K562 (cell line): ENCODE measurements around the gene CERS1. TPM values are rescaled to one million over a fixed set of nuclear protein-coding genes. Genes with fewer than 3 reads are reported as not detected.

Source experiments
- ATAC-seq: fragments of 200-7000 bp; cut with Tn5 transposase; 3 replicates; pipeline ENCODE4 v1.9.1; 2020; ENCODE audit warnings: moderate library complexity
- BruUV-seq: library from RNA; stranded (reverse); fragments of 400-500 nt; replicated peaks from 2 replicates; lab custom pipeline; 2021; lab: Mats Ljungman, UMichigan
- CTCF ChIA-PET: fragments of 300-600 bp; formaldehyde crosslinking; extraction: SDS; loops from one replicate; lab custom pipeline; 2021; ENCODE audit warnings: low intra/inter-chr PET ratio; lab: Yijun Ruan, JAX
- POLR2A ChIA-PET: fragments of 300-600, 350-650 bp; sonication (Branson Sonifier 250); formaldehyde crosslinking; extraction: SDS; loops from one replicate; lab custom pipeline; 2021; ENCODE audit warnings: antibody characterized with exemption, inconsistent platforms; lab: Yijun Ruan, JAX
- DNase-seq, 4 experiments: peaks; one replicate each; pipeline versions ENCODE4 v3.0.0 to v3.0.0-alpha.2; 2011 to 2018; ENCODE audit warnings: low spot score in 3 of 4, mixed read lengths in 3 of 4; ENCODE audit errors: extremely low read depth in 1 of 4
- FAIRE-seq: peaks from 2 replicates; lab custom pipeline; 2011; peaks lifted over from hg19 to GRCh38; lab: Jason Lieb, UNC
- H2AFZ ChIP-seq: 2 replicates; pipeline ENCODE4 v1.6.0; 2011; ENCODE audit warnings: low read depth, low read length, control low read depth, inconsistent platforms
- H3K27ac ChIP-seq: fragments of 200-600 bp; 3 replicates; pipeline ENCODE4 v1.8.0; 2011; ENCODE audit warnings: low read depth, mild to moderate bottlenecking, control low read depth, inconsistent platforms, low read length, moderate library complexity, mixed read lengths; ENCODE audit errors: extremely low read depth
- H3K27me3 ChIP-seq, 2 experiments: fragments of 300-600 bp in 1 of 2; 2 replicates in 1 of 2; 3 replicates in 1 of 2; pipeline versions ENCODE4 v1.6.0 to v1.8.0; 2011; ENCODE audit warnings: inconsistent platforms in 2 of 2, low read length in 2 of 2, mild to moderate bottlenecking in 1 of 2, mixed read lengths in 1 of 2, moderate library complexity in 1 of 2; ENCODE audit not compliant: control insufficient read depth in 2 of 2, insufficient read depth in 2 of 2
- H3K36me3 ChIP-seq: fragments of 300-600 bp; 3 replicates; pipeline ENCODE4 v1.8.0; 2011; ENCODE audit warnings: mild to moderate bottlenecking, low read length, inconsistent platforms; ENCODE audit not compliant: control insufficient read depth, insufficient read depth
- H3K4me1 ChIP-seq, 2 experiments: fragments of 200-600 bp in 1 of 2; replicated peaks in 1 of 2; 2 replicates in 1 of 2; 3 replicates in 1 of 2; pipeline versions ENCODE4 v1.5.1 to v1.8.0; 2011; ENCODE audit warnings: inconsistent platforms in 2 of 2, low read length in 2 of 2, mild to moderate bottlenecking in 1 of 2, mixed read lengths in 1 of 2, moderate library complexity in 1 of 2; ENCODE audit not compliant: control insufficient read depth in 2 of 2, insufficient read depth in 2 of 2
- H3K4me2 ChIP-seq: 2 replicates; pipeline ENCODE4 v1.6.1; 2011; ENCODE audit warnings: low read length, control low read depth, inconsistent platforms, mixed read lengths; ENCODE audit not compliant: insufficient read depth
- H3K4me3 ChIP-seq: fragments of 200-600 bp; sonication (generic), shearing (Covaris generic); 2 replicates; pipeline ENCODE4 v1.5.1; 2016; ENCODE audit warnings: control low read depth, inconsistent platforms
- H3K79me2 ChIP-seq: fragments of 200-600 bp; 3 replicates; pipeline ENCODE4 v1.8.0; 2011; ENCODE audit warnings: low read length, inconsistent platforms; ENCODE audit not compliant: control insufficient read depth, insufficient read depth
- H3K9ac ChIP-seq, 2 experiments: 2 replicates each; pipeline versions ENCODE4 v1.6.0 to v1.6.1; 2011; ENCODE audit warnings: low read depth in 2 of 2, low read length in 2 of 2, control low read depth in 1 of 2, inconsistent platforms in 1 of 2, mild to moderate bottlenecking in 1 of 2, mixed read lengths in 1 of 2; ENCODE audit not compliant: insufficient read depth in 1 of 2
- H3K9me1 ChIP-seq: one replicate; pipeline ENCODE4 v1.6.0; 2011; ENCODE audit warnings: inconsistent platforms, mild to moderate bottlenecking, low read length, moderate library complexity; ENCODE audit not compliant: control insufficient read depth, insufficient read depth
- H3K9me3 ChIP-seq: replicated peaks from 2 replicates; pipeline ENCODE4 v1.5.1; 2011; ENCODE audit warnings: low read depth, low read length, inconsistent platforms; ENCODE audit not compliant: control insufficient read depth, insufficient read depth
- H4K20me1 ChIP-seq: replicated peaks from 2 replicates; pipeline ENCODE4 v1.6.1; 2011; ENCODE audit warnings: low read length, inconsistent platforms, mixed read lengths; ENCODE audit not compliant: control insufficient read depth, insufficient read depth
- ARID1B ChIP-seq: fragments of 450-650 bp; IDR thresholded peaks from 2 replicates; pipeline ENCODE4 v1.6.1; 2016; ENCODE audit warnings: antibody characterized with exemption, mild to moderate bottlenecking, inconsistent platforms
- BRD4 ChIP-seq: fragments of 200-600 bp; sonication (generic); IDR thresholded peaks from 2 replicates; pipeline ENCODE4 v1.6.1; 2017; ENCODE audit warnings: inconsistent platforms
- HNRNPLL ChIP-seq: fragments of 200-400 bp; formaldehyde crosslinking; IDR thresholded peaks from 2 replicates; pipeline ENCODE4 v1.6.1; 2017; ENCODE audit warnings: low read length, low read depth, mild to moderate bottlenecking; ENCODE audit not compliant: poor library complexity, severe bottlenecking
- NFXL1 ChIP-seq: fragments of 450-650 bp; formaldehyde crosslinking; IDR thresholded peaks from 2 replicates; pipeline ENCODE4 v1.4.0; 2021; ENCODE audit warnings: mild to moderate bottlenecking
- NUFIP1 ChIP-seq: fragments of 450-650 bp; IDR thresholded peaks from 2 replicates; pipeline ENCODE4 v1.6.1; 2018; ENCODE audit not compliant: partially characterized antibody
- POLR2G ChIP-seq: fragments of 200-400 bp; formaldehyde crosslinking; IDR thresholded peaks from 2 replicates; pipeline ENCODE4 v1.6.1; 2017; ENCODE audit warnings: low read depth, mild to moderate bottlenecking, antibody characterized with exemption, low read length, moderate library complexity
- RBM22 ChIP-seq: fragments of 200-400 bp; formaldehyde crosslinking; IDR thresholded peaks from 2 replicates; pipeline ENCODE4 v1.6.1; 2018; ENCODE audit warnings: low read length, low read depth; ENCODE audit not compliant: poor library complexity, severe bottlenecking
- ZNF668 ChIP-seq: fragments of 250-450 bp; sonication (Bioruptor Pico); IDR thresholded peaks from 2 replicates; pipeline ENCODE4 v1.8.0; 2022; ENCODE audit warnings: mild to moderate bottlenecking, inconsistent platforms
- WGBS: fragments of 100-300 bp; shearing (Covaris generic); methylation state at CpG from one replicate; pipeline ENCODE4 v1.1.6; 2016; ENCODE audit warnings: low coverage, mixed read lengths; ENCODE audit not compliant: insufficient coverage; ENCODE audit errors: missing lambda C conversion rate; 5-methylcytosine and 5-hydroxymethylcytosine counted together
- in situ Hi-C: fragments of 300-500 bp; cut with MboI; formaldehyde crosslinking; loops from 4 replicates; pipeline ENCODE4 v1.15.0; 2018; ENCODE audit warnings: inconsistent platforms, mixed read lengths
- intact Hi-C: fragments of 100-400 bp; cut with micrococcal nuclease; formaldehyde crosslinking; loops from 2 replicates; pipeline ENCODE4 v1.14.2; 2022
- polyA plus RNA-seq, 8 experiments: library from polyadenylated mRNA; depleted of rRNA in 4 of 8; stranded (reverse) in 5 of 8; unstranded in 3 of 8; fragments of >200 nt; fragmentation: Nextera tagmentation in 2 of 8; fragmentation: Illumina TruSeq in 1 of 8; extraction: Ambion mirVana in 2 of 8; extraction: Trizol in 1 of 8; gene quantifications; 2 replicates each; pipeline versions ENCODE4 v1.2.1 to v1.2.3, GENCODE V29; 2011 to 2014; ENCODE audit warnings: inconsistent platforms in 1 of 8, missing spikeins in 1 of 8
- total RNA-seq, 7 experiments: library from RNA; depleted of rRNA in 6 of 7; stranded (reverse); fragments of >200 nt in 6 of 7; fragmentation: Illumina TruSeq in 2 of 7; extraction: Trizol in 2 of 7; gene quantifications; 2 replicates each; pipeline versions ENCODE4 v1.2.1 to v1.2.3, GENCODE V29; 2011 to 2021; ENCODE audit warnings: low replicate concordance in 1 of 7
- TF ChIP-seq, protein P1 (sequence below), 2 experiments: fragments of 450-650 bp in 1 of 2; sonication (generic) in 1 of 2; formaldehyde crosslinking in 1 of 2; IDR thresholded peaks; 2 replicates each; pipeline versions ENCODE4 v1.7.1 to v1.9.0; 2016 to 2022; ENCODE audit warnings: inconsistent platforms in 1 of 2, mild to moderate bottlenecking in 1 of 2, missing genetic modification reagents in 1 of 2

Gene CERS1
- total and polyA plus RNA-seq, 9 of the 15 experiments (the other 6 are each of a cell fraction or from before 2014, with no cell fraction given): 0.33 to 1.5 (median 0.86) TPM; not detected in 2

DNA sequence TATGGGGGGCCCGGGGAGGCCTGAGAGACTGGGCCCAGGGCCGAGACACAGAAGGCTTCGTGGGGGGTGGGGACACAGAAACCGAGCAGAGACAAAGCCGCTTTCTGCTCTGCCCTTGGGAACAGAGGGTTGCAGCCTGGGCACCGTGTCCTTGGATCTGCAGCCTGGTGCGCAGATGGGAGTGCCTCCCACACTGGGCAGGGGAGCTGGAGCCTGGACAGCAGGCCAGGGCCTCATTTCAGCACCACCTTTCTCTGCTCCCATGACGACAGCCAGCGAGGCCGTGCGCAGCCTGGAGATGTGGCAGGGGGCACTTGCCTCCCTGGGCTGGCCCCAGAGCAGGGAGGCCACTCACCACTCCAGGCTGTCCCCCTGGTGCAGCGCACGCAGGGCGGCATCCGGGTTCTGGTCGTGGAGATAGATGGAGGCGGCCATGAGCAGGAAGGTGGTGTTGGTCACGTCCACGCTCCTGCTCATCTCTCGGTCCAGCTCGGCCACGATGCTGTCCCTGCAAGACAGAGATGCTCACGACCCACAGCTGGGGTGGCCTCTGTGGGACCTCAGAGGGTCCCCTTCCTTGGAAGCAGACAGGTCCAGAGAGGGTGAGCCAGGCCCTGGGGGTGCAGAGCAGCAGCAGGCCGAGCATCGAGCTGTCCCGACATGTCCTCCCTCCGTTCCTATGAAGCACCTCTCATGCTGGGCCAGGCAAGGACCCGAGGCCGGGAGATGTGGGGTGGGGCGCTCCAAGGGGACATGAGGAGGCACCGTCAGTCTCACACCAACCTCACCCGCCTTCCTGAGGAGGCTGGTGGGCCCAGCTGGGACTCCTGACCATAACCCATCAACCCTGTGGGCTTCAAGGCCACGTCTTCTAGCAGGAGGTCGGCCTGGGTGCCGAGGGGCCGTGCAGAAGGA lies 10.9 kb upstream of the CERS1 start:
- Histone ChIP-seq H3K36me3 (peaks cover 70% of the 10 kb centered on the region; the same call in 2 of the 3 replicates), H3K9me1 (no peaks in the 10 kb centered on the region), H3K27ac (no peak overlapping the region), H3K27me3 (no peaks in the 10 kb centered on the region), H4K20me1 (0 out of 2 replicates have a peak, but pooled peaks cover 5% of the 10 kb centered on the region), H3K79me2 (no peaks in the 10 kb centered on the region), H3K9me3 (no peaks in the 10 kb centered on the region)
- intact Hi-C loops: no loop called here
- DNase-seq: no peak
- POLR2A ChIA-PET: interaction anchor here (0.6 to 4.4 kb wide), 3 partner anchors 11 to 40 kb away, joined by 3 to 37 read pairs (median 3); partner anchors contain the start of genes CERS1, COPE and DDX49
- TF ChIP-seq, protein P1, sequence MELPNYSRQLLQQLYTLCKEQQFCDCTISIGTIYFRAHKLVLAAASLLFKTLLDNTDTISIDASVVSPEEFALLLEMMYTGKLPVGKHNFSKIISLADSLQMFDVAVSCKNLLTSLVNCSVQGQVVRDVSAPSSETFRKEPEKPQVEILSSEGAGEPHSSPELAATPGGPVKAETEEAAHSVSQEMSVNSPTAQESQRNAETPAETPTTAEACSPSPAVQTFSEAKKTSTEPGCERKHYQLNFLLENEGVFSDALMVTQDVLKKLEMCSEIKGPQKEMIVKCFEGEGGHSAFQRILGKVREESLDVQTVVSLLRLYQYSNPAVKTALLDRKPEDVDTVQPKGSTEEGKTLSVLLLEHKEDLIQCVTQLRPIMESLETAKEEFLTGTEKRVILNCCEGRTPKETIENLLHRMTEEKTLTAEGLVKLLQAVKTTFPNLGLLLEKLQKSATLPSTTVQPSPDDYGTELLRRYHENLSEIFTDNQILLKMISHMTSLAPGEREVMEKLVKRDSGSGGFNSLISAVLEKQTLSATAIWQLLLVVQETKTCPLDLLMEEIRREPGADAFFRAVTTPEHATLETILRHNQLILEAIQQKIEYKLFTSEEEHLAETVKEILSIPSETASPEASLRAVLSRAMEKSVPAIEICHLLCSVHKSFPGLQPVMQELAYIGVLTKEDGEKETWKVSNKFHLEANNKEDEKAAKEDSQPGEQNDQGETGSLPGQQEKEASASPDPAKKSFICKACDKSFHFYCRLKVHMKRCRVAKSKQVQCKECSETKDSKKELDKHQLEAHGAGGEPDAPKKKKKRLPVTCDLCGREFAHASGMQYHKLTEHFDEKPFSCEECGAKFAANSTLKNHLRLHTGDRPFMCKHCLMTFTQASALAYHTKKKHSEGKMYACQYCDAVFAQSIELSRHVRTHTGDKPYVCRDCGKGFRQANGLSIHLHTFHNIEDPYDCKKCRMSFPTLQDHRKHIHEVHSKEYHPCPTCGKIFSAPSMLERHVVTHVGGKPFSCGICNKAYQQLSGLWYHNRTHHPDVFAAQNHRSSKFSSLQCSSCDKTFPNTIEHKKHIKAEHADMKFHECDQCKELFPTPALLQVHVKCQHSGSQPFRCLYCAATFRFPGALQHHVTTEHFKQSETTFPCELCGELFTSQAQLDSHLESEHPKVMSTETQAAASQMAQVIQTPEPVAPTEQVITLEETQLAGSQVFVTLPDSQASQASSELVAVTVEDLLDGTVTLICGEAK (IDR thresholded peaks at IDR 0.05): no peak
- TF ChIP-seq, protein P1 (CRISPR knock-in tag; IDR thresholded peaks at IDR 0.05): no peak
- TF ChIP-seq NFXL1 (CRISPR knock-in tag) (no peak), RBM22 (peak; percentile 34), ARID1B (no peak), BRD4 (no peak), ZNF668 (CRISPR knock-in tag) (no peak), POLR2G (peak; percentile 58), NUFIP1 (no peak), HNRNPLL (no peak)
- TF ChIP-seq, all 486 proteins: peak for 2
- Histone ChIP-seq H2AFZ (no peak overlapping the region), H3K4me1 (peaks cover 0 to 50% of the 10 kb centered on the region in 2 experiments; a peak in 2 of 5 replicates), H3K4me3 (no peak overlapping the region), H3K9ac (peak overlapping the region in 1 of 2 experiments; percentile 36; a peak in 1 of 4 replicates), H3K4me2 (no peak overlapping the region)
- ATAC-seq (no peak), FAIRE-seq (no peak)
- no TSS peak for BruUV-seq
- in situ Hi-C loops: no loop called here
- 89% methylated on average over 31 of the region's 36 CpGs for WGBS
- CTCF ChIA-PET: no interaction called here
